SW 1271 (cell line): Measurements from ENCODE around the gene ASB2.
A peak's percentile ranks its signal among the peaks of the same experiment; 100 is the strongest.

Experiments
- DNase-seq, 2 experiments: peaks; one replicate each; lab custom pipeline; 2025; lab: John Stamatoyannopoulos, UW

The ASB2 gene

GRCh38 chr14:93960774-93961438 lies 15.5 kb downstream of the ASB2 start:
- no peak for DNase-seq

GRCh38 chr14:93960108-93960475 lies 16.3 kb downstream of the ASB2 start:
- DNase-seq: no peak

GRCh38 chr14:93959239-93960107 lies 16.9 kb downstream of the ASB2 start:
- peak; percentile 96 to 97 for DNase-seq

GRCh38 chr14:93958567-93959238 lies 17.7 kb downstream of the ASB2 start:
- DNase-seq: no peak

- no peak for DNase-seq
These were observed 18.4 kb downstream of the ASB2 start for GRCh38 chr14:93957751-93958566.

GRCh38 chr14:93957333-93957710 lies 19.0 kb downstream of the ASB2 start:
- no peak for DNase-seq

- no peak for DNase-seq
These were observed 19.6 kb downstream of the ASB2 start for GRCh38 chr14:93956514-93957332.

- DNase-seq: no peak
These were observed 20.4 kb downstream of the ASB2 start for GRCh38 chr14:93955850-93956481.

GRCh38 chr14:93954900-93955849 lies 21.2 kb downstream of the ASB2 start:
- no peak for DNase-seq

GRCh38 chr14:93954516-93954830 lies 21.9 kb downstream of the ASB2 start:
- DNase-seq: no peak

- no peak for DNase-seq
These were observed 22.4 kb downstream of the ASB2 start for GRCh38 chr14:93953739-93954515.

GRCh38 chr14:93953263-93953662 lies 23.1 kb downstream of the ASB2 start:
- DNase-seq: no peak

- DNase-seq: no peak
These were observed 23.5 kb downstream of the ASB2 start for GRCh38 chr14:93952829-93953228.

- DNase-seq: peak in 1 of 2 experiments; percentile 16
These were observed 24.5 kb downstream of the ASB2 start for GRCh38 chr14:93951635-93952540.

GRCh38 chr14:93950948-93951634 lies 25.3 kb downstream of the ASB2 start:
- no peak for DNase-seq

- no peak for DNase-seq
These were observed 26.8 kb downstream of the ASB2 start for GRCh38 chr14:93949511-93950075.

- DNase-seq: no peak
These were observed 29.1 kb downstream of the ASB2 start for GRCh38 chr14:93947282-93947681.
